ENCODE results near the gene SMU1. TPM values are rescaled to one million over a fixed set of nuclear protein-coding genes. Genes with fewer than 3 reads are reported as not detected.
A peak's percentile ranks its signal among the peaks of the same experiment; 100 is the strongest.
"Not testable (repeated sequence)": the region's sequence is repeated elsewhere in the genome, so short reads cannot be mapped to it uniquely, and the experiment has no call there.

SMU1 gene
- total and polyA plus RNA-seq, 3 experiments from 2014 or later: 21.2 to 27.6 (median 27.5) TPM

- Histone ChIP-seq H3K36me3 (ENCODE audit: insufficient read depth, low read length) (no peaks in the 10 kb centered on the region), H3K4me1 (ENCODE audit: insufficient read depth, low read length) (no peaks in the 10 kb centered on the region), H3K4me3 (ENCODE audit: low read length) (no peak overlapping the region), H3K27me3 (ENCODE audit: insufficient read depth, low read length, poor library complexity, severe bottlenecking) (no peaks in the 10 kb centered on the region), H3K27ac (ENCODE audit: low read depth, low read length) (no peak overlapping the region), H3K9me3 (ENCODE audit: low read length) (no peaks in the 10 kb centered on the region)
- ChIA-PET POLR2A (no interaction called here), CTCF (interaction anchor here (0.9 to 1.2 kb wide), 2 partner anchors 122 to 133 kb away, joined by 3 to 6 read pairs; no protein-coding TSS in a partner anchor)
- H3K4me1 Mint-ChIP-seq: peaks cover 0 to 7% (median 4%) of the 10 kb centered on the region in 3 donors
- peak overlapping the region in 3 of 8 donors; percentile 20 to 87 (median 36) for H3K27ac Mint-ChIP-seq
- no peak overlapping the region for H3K4me3 Mint-ChIP-seq
- no peaks in the 10 kb centered on the region for H3K27me3 Mint-ChIP-seq
- no peaks in the 10 kb centered on the region for H3K9me3 Mint-ChIP-seq
- DNase-seq: no peak
- peaks cover 0 to 2% (median 2%) of the 10 kb centered on the region in 3 donors for H3K36me3 Mint-ChIP-seq
Measured at GRCh38 chr9:33103501-33104281, 27.2 kb upstream of the SMU1 start.

- Mint-ChIP-seq H3K36me3 (peaks cover 0 to 2% (median 2%) of the 10 kb centered on the region in 3 donors), H3K4me3 (no peak overlapping the region), H3K9me3 (no peaks in the 10 kb centered on the region), H3K27me3 (no peaks in the 10 kb centered on the region), H3K4me1 (peaks cover 0 to 5% (median 0%) of the 10 kb centered on the region in 3 donors), H3K27ac (peak overlapping the region in 2 of 8 donors; percentile 20 to 58)
- Histone ChIP-seq H3K27me3 (ENCODE audit: insufficient read depth, low read length, poor library complexity, severe bottlenecking) (no peaks in the 10 kb centered on the region), H3K36me3 (ENCODE audit: insufficient read depth, low read length) (no peaks in the 10 kb centered on the region), H3K9me3 (ENCODE audit: low read length) (no peaks in the 10 kb centered on the region), H3K4me1 (ENCODE audit: insufficient read depth, low read length) (no peaks in the 10 kb centered on the region), H3K4me3 (ENCODE audit: low read length) (no peak overlapping the region), H3K27ac (ENCODE audit: low read depth, low read length) (no peak overlapping the region)
- no peak for DNase-seq
- CTCF ChIA-PET: interaction anchor here (0.6 kb wide), 1 partner anchor 46 kb away, joined by 3 read pairs; no protein-coding TSS in a partner anchor
- POLR2A ChIA-PET: no interaction called here
Measured at GRCh38 chr9:33102551-33103210, 26.2 kb upstream of the SMU1 start.

GRCh38 chr9:33101104-33101951 is 24.9 kb upstream of the SMU1 start:
- ChIA-PET POLR2A (no interaction called here), CTCF (no interaction called here)
- Mint-ChIP-seq H3K9me3 (no peaks in the 10 kb centered on the region), H3K36me3 (peaks cover 0 to 2% (median 2%) of the 10 kb centered on the region in 3 donors), H3K27me3 (no peaks in the 10 kb centered on the region), H3K4me3 (peak overlapping the region in 1 of 7 donors; percentile 45), H3K4me1 (peaks cover 0 to under 1% (median 0%) of the 10 kb centered on the region in 3 donors), H3K27ac (peak overlapping the region in 3 of 8 donors; percentile 40 to 95 (median 42))
- H3K27ac ChIP-seq (ENCODE audit: low read depth, low read length): no peak overlapping the region
- no peaks in the 10 kb centered on the region for H3K9me3 ChIP-seq (ENCODE audit: low read length)
- H3K27me3 ChIP-seq (ENCODE audit: insufficient read depth, low read length, poor library complexity, severe bottlenecking): no peaks in the 10 kb centered on the region
- H3K4me1 ChIP-seq (ENCODE audit: insufficient read depth, low read length): no peaks in the 10 kb centered on the region
- DNase-seq: no peak
- no peak overlapping the region for H3K4me3 ChIP-seq (ENCODE audit: low read length)
- H3K36me3 ChIP-seq (ENCODE audit: insufficient read depth, low read length): no peaks in the 10 kb centered on the region

- Histone ChIP-seq H3K4me1 (ENCODE audit: insufficient read depth, low read length) (no peaks in the 10 kb centered on the region), H3K27ac (ENCODE audit: low read depth, low read length) (no peak overlapping the region), H3K36me3 (ENCODE audit: insufficient read depth, low read length) (no peaks in the 10 kb centered on the region), H3K9me3 (ENCODE audit: low read length) (no peaks in the 10 kb centered on the region), H3K27me3 (ENCODE audit: insufficient read depth, low read length, poor library complexity, severe bottlenecking) (no peaks in the 10 kb centered on the region), H3K4me3 (ENCODE audit: low read length) (no peak overlapping the region)
- Mint-ChIP-seq H3K9me3 (no peaks in the 10 kb centered on the region), H3K36me3 (peaks cover 0 to 2% (median 2%) of the 10 kb centered on the region in 3 donors), H3K4me3 (no peak overlapping the region), H3K27me3 (no peaks in the 10 kb centered on the region), H3K4me1 (no peaks in the 10 kb centered on the region), H3K27ac (no peak overlapping the region)
- CTCF ChIA-PET: no interaction called here
- POLR2A ChIA-PET: no interaction called here
- DNase-seq: no peak
Measured at GRCh38 chr9:33099754-33100153, 23.3 kb upstream of the SMU1 start.

GRCh38 chr9:33097192-33097591 is 20.7 kb upstream of the SMU1 start:
- Mint-ChIP-seq H3K4me3 (no peak overlapping the region), H3K9me3 (no peaks in the 10 kb centered on the region), H3K27ac (no peak overlapping the region), H3K4me1 (peaks cover 5 to 8% (median 6%) of the 10 kb centered on the region in 3 donors), H3K27me3 (peaks cover 0 to 1% of the 10 kb centered on the region in 2 donors), H3K36me3 (no peaks in the 10 kb centered on the region)
- no peak overlapping the region for H3K4me3 ChIP-seq (ENCODE audit: low read length)
- CTCF ChIA-PET: no interaction called here
- H3K27ac ChIP-seq (ENCODE audit: low read depth, low read length): no peak overlapping the region
- no peak for DNase-seq
- H3K36me3 ChIP-seq (ENCODE audit: insufficient read depth, low read length): no peaks in the 10 kb centered on the region
- POLR2A ChIA-PET: no interaction called here
- H3K9me3 ChIP-seq (ENCODE audit: low read length): no peaks in the 10 kb centered on the region
- H3K4me1 ChIP-seq (ENCODE audit: insufficient read depth, low read length): no peaks in the 10 kb centered on the region
- H3K27me3 ChIP-seq (ENCODE audit: insufficient read depth, low read length, poor library complexity, severe bottlenecking): no peaks in the 10 kb centered on the region

GRCh38 chr9:33092634-33093033 is 16.2 kb upstream of the SMU1 start:
- H3K9me3 ChIP-seq (ENCODE audit: low read length): no peaks in the 10 kb centered on the region
- ChIA-PET CTCF (no interaction called here), POLR2A (no interaction called here)
- Mint-ChIP-seq H3K4me1 (peaks cover 5 to 10% (median 6%) of the 10 kb centered on the region in 3 donors), H3K27ac (peak overlapping the region in 2 of 8 donors; percentile 13 to 52), H3K4me3 (no peak overlapping the region), H3K36me3 (peaks cover 0 to 4% (median 0%) of the 10 kb centered on the region in 3 donors), H3K9me3 (peaks cover 0 to 3% (median 0%) of the 10 kb centered on the region in 5 donors), H3K27me3 (peaks cover 0 to 1% of the 10 kb centered on the region in 2 donors)
- no peak for DNase-seq
- H3K27ac ChIP-seq (ENCODE audit: low read depth, low read length): no peak overlapping the region
- H3K4me3 ChIP-seq (ENCODE audit: low read length): no peak overlapping the region
- no peaks in the 10 kb centered on the region for H3K27me3 ChIP-seq (ENCODE audit: insufficient read depth, low read length, poor library complexity, severe bottlenecking)
- H3K4me1 ChIP-seq (ENCODE audit: insufficient read depth, low read length): no peaks in the 10 kb centered on the region
- no peaks in the 10 kb centered on the region for H3K36me3 ChIP-seq (ENCODE audit: insufficient read depth, low read length)

- H3K9me3 ChIP-seq (ENCODE audit: low read length); H3K27me3 ChIP-seq (ENCODE audit: insufficient read depth, low read length, poor library complexity, severe bottlenecking); H3K4me3 Mint-ChIP-seq; H3K36me3 Mint-ChIP-seq; DNase-seq; POLR2A ChIA-PET; H3K9me3 Mint-ChIP-seq; H3K4me3 ChIP-seq (ENCODE audit: low read length); H3K27ac ChIP-seq (ENCODE audit: low read depth, low read length); H3K27ac Mint-ChIP-seq; H3K36me3 ChIP-seq (ENCODE audit: insufficient read depth, low read length); H3K27me3 Mint-ChIP-seq: not testable (repeated sequence)
- CTCF ChIA-PET: interaction anchor here (2.2 kb wide), 1 partner anchor 140 kb away, joined by 7 read pairs; no protein-coding TSS in a partner anchor
- H3K4me1 ChIP-seq (ENCODE audit: insufficient read depth, low read length): peaks cover 27% of the 10 kb centered on the region
- H3K4me1 Mint-ChIP-seq: peaks cover 10 to 16% (median 14%) of the 10 kb centered on the region in 3 donors
Measured at GRCh38 chr9:33085672-33086071, 9.2 kb upstream of the SMU1 start.

Measured in CD8-positive, alpha-beta memory T cell (primary cell).